WERI-Rb-1 (cell line): Measurements from ENCODE around the gene GMDS.

Experiments used
- DNase-seq: peaks from one replicate; pipeline ENCODE4 v3.0.0-alpha.2; 2020
- H3K27ac ChIP-seq: fragments of 250-450 bp; sonication (Bioruptor Pico); 2 replicates; pipeline ENCODE4 v1.5.1; 2020; ENCODE audit warnings: mild to moderate bottlenecking, moderate library complexity
- H3K27me3 ChIP-seq: fragments of 250-450 bp; sonication (Bioruptor Pico); 2 replicates; pipeline ENCODE4 v1.5.1; 2021; ENCODE audit warnings: mild to moderate bottlenecking, low read depth, moderate library complexity; ENCODE audit not compliant: insufficient read depth, severe bottlenecking
- H3K36me3 ChIP-seq: fragments of 250-450 bp; sonication (Bioruptor Pico); 2 replicates; pipeline ENCODE4 v1.5.1; 2020; ENCODE audit warnings: mild to moderate bottlenecking, moderate library complexity
- H3K4me3 ChIP-seq: 2 replicates; pipeline ENCODE4 v1.5.1; 2011; ENCODE audit warnings: low read depth, mild to moderate bottlenecking, control low read depth, low read length
- H3K9me3 ChIP-seq: fragments of 250-450 bp; sonication (Bioruptor Pico); 2 replicates; pipeline ENCODE4 v1.5.1; 2021; ENCODE audit warnings: mild to moderate bottlenecking, moderate library complexity; ENCODE audit not compliant: severe bottlenecking
- CTCF ChIP-seq: IDR thresholded peaks from 2 replicates; pipeline ENCODE4 v1.5.1; 2011; ENCODE audit warnings: low read depth, mild to moderate bottlenecking, control low read depth, inconsistent platforms, low read length

GMDS gene

DNA sequence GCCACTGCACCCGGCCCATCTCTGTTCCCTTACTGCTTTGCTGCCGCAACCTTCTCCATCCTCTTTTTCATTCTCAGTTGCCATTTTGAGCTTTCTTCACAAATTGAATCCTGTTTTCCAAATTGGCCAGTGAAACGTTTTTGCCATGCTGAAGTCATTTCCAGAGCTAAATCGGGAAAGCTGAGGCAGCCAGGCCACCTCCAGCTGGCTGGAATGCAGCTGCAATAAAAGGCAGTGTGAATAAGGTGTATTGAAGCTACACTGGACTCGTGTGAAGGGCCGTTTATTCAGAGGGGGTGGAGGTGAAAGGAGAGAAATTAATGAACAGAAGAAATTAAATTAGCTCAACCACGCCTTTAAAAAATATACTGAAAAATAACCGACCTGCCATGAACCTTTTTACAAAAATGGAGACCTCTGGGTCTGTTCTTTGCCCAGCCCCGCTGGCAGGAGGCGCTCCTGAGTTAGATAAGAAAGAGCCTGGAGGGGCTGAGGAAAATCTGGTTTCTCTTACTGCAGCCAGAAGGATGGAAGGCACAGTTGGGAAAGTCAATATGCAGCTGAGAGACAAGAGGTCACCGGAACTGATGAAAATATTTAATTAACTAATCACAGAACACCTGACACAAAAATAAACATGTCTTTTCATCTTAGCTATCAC is 351.8 kb downstream of the GMDS start:
- no peak for DNase-seq
- no peak for TF ChIP-seq CTCF
- Histone ChIP-seq H3K27ac (no peak overlapping the region), H3K4me3 (no peak overlapping the region), H3K9me3 (no peaks in the 10 kb centered on the region), H3K27me3 (no peaks in the 10 kb centered on the region), H3K36me3 (no peaks in the 10 kb centered on the region)

DNA sequence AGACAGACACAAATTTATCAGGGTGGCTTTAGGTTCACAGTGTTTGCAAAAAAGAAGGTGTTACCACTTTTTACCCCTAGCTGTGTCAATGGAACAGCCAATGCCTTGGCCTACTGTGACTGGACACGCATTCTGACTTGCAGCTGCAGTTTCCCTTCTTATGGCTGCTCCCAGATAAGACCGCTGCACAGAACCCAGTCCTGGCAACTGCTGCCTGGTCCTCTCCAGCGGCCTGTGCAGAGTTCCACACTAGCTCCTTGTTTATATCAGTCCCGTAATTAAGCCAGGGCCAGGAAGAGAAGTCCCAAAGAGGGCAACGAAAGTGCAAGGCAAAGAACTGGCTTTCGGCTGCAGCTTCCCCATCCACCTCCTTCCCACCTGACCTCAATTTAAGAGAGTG is 352.7 kb downstream of the GMDS start:
- no peak for DNase-seq
- Histone ChIP-seq H3K36me3 (no peaks in the 10 kb centered on the region), H3K27ac (no peak overlapping the region), H3K9me3 (no peaks in the 10 kb centered on the region), H3K4me3 (no peak overlapping the region), H3K27me3 (no peaks in the 10 kb centered on the region)
- TF ChIP-seq CTCF: no peak

DNA sequence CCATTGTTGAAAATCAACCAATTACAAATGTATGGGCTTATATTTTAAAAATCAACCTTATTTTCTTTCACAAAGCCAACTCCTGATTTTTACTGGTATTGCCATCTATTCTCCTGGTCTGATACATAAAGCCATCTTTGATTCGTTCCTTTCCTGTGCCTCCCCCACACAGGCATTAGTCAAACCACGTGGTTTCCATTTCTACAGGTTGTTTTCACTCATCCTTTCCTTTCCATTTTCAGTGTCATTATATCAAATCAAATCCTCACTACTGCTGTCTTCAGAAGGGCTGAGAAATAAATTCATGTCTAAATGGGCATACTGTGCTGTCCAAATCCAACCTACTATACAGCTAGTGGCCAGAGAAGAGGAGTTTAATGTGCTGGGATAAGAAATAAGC is 354.4 kb downstream of the GMDS start:
- no peak for TF ChIP-seq CTCF
- H3K4me3 ChIP-seq: no peak overlapping the region

DNA sequence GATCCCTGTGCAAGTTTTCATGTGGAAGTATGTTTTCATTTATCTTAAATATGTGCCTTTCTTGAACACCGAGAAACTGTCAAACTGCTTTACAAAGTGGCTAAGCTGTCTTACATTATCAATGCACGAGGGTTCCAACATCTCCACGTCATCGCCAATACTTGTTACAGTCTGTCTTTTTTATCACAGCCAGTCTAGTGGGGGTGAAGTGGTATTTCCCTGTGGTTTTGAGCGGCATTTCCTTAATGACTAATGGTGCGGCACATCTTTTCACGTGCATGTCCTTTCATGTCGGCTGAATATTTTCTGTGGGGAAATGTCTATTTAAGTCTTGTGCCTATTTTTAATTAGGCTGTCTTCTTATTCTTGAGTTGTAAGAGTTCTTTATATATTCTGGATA is 355.3 kb downstream of the GMDS start:
- TF ChIP-seq CTCF: no peak
- DNase-seq: no peak
- Histone ChIP-seq H3K27me3 (no peaks in the 10 kb centered on the region), H3K27ac (no peak overlapping the region), H3K4me3 (no peak overlapping the region), H3K9me3 (no peaks in the 10 kb centered on the region), H3K36me3 (no peaks in the 10 kb centered on the region)

More for the DNA sequence above, 354.4 kb downstream of the GMDS start:
- Histone ChIP-seq H3K36me3 (no peaks in the 10 kb centered on the region), H3K9me3 (no peaks in the 10 kb centered on the region), H3K27ac (no peak overlapping the region), H3K27me3 (no peaks in the 10 kb centered on the region)
- no peak for DNase-seq

GRCh38 chr6:1885576-1886011 is 359.8 kb downstream of the GMDS start:
- Histone ChIP-seq H3K4me3 (no peak overlapping the region), H3K9me3 (no peaks in the 10 kb centered on the region), H3K27ac (no peak overlapping the region), H3K27me3 (no peaks in the 10 kb centered on the region), H3K36me3 (no peaks in the 10 kb centered on the region)
- DNase-seq: no peak
- TF ChIP-seq CTCF: no peak

DNA sequence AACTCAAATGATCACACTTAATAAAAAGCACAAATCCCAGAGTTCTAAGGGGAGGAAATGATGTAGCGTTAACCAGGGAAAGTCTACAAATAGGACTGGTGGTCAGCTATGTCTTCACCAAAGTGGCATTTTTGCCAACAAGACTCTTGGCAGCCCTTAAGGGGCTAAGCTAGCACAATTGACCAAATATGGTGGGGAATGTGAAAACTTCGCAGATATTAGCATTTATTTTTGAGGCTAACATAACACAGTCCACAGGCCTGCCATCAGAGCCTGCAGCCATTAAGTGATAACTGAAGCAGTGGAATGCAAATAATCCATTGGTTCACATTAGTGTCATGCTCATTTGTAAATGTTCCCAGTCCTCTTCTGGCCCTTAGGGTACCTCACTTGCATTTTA is 361.1 kb downstream of the GMDS start:
- no peak for DNase-seq
- Histone ChIP-seq H3K27me3 (no peaks in the 10 kb centered on the region), H3K36me3 (no peaks in the 10 kb centered on the region), H3K9me3 (no peaks in the 10 kb centered on the region), H3K4me3 (no peak overlapping the region), H3K27ac (no peak overlapping the region)
- no peak for TF ChIP-seq CTCF
